ENCODE measurements around the gene ZKSCAN7. TPM values are rescaled to one million over a fixed set of nuclear protein-coding genes. Genes with fewer than 3 reads are reported as not detected.
A peak's percentile ranks its signal among the peaks of the same experiment; 100 is the strongest.
"Not testable (repeated sequence)": the region's sequence is repeated elsewhere in the genome, so short reads cannot be mapped to it uniquely, and the experiment has no call there.

The ZKSCAN7 gene
- total RNA-seq, 1 donor from 2014 or later, result 7.0 TPM

- H3K4me3 Mint-ChIP-seq (ENCODE audit: unreplicated experiment), result no peak overlapping the region
- no peak for DNase-seq (ENCODE audit: low spot score)
- H3K27me3 Mint-ChIP-seq (ENCODE audit: low read depth), result peaks cover 37% of the 10 kb centered on the region
- no peak overlapping the region for H3K27ac Mint-ChIP-seq (ENCODE audit: unreplicated experiment)
- no peak for TF ChIP-seq CTCF (IDR thresholded peaks at IDR 0.05)
- H3K36me3 Mint-ChIP-seq (ENCODE audit: low read depth), result no peaks in the 10 kb centered on the region
- H3K9me3 Mint-ChIP-seq (ENCODE audit: low read depth), result no peaks in the 10 kb centered on the region
- no peaks in the 10 kb centered on the region for H3K4me1 Mint-ChIP-seq (ENCODE audit: low read depth)
Observed at GRCh38 chr3:44522494-44522933, 32.5 kb upstream of the ZKSCAN7 start.

- no peak for TF ChIP-seq CTCF (IDR thresholded peaks at IDR 0.05)
- no peak for DNase-seq (ENCODE audit: low spot score)
- H3K4me3 Mint-ChIP-seq (ENCODE audit: unreplicated experiment), result no peak overlapping the region
- H3K4me1 Mint-ChIP-seq (ENCODE audit: low read depth), result no peaks in the 10 kb centered on the region
- H3K9me3 Mint-ChIP-seq (ENCODE audit: low read depth), result no peaks in the 10 kb centered on the region
- peaks cover 55% of the 10 kb centered on the region for H3K27me3 Mint-ChIP-seq (ENCODE audit: low read depth)
- no peak overlapping the region for H3K27ac Mint-ChIP-seq (ENCODE audit: unreplicated experiment)
- H3K36me3 Mint-ChIP-seq (ENCODE audit: low read depth), result no peaks in the 10 kb centered on the region
Observed at GRCh38 chr3:44525060-44525459, 29.9 kb upstream of the ZKSCAN7 start.

- no peak overlapping the region for H3K27ac Mint-ChIP-seq (ENCODE audit: unreplicated experiment)
- H3K9me3 Mint-ChIP-seq (ENCODE audit: low read depth), result no peaks in the 10 kb centered on the region
- TF ChIP-seq CTCF (IDR thresholded peaks at IDR 0.05), result peak; percentile 64
- no peak for DNase-seq (ENCODE audit: low spot score)
- peaks cover 31% of the 10 kb centered on the region for H3K27me3 Mint-ChIP-seq (ENCODE audit: low read depth)
- no peaks in the 10 kb centered on the region for H3K4me1 Mint-ChIP-seq (ENCODE audit: low read depth)
- no peaks in the 10 kb centered on the region for H3K36me3 Mint-ChIP-seq (ENCODE audit: low read depth)
- no peak overlapping the region for H3K4me3 Mint-ChIP-seq (ENCODE audit: unreplicated experiment)
Observed at GRCh38 chr3:44529927-44530326, 25.1 kb upstream of the ZKSCAN7 start.

GRCh38 chr3:44530911-44531310 is 24.1 kb upstream of the ZKSCAN7 start:
- DNase-seq (ENCODE audit: low spot score), result no peak
- Mint-ChIP-seq H3K4me1 (ENCODE audit: low read depth) (no peaks in the 10 kb centered on the region), H3K4me3 (ENCODE audit: unreplicated experiment) (no peak overlapping the region), H3K27me3 (ENCODE audit: low read depth) (peaks cover 31% of the 10 kb centered on the region), H3K9me3 (ENCODE audit: low read depth) (no peaks in the 10 kb centered on the region), H3K27ac (ENCODE audit: unreplicated experiment) (no peak overlapping the region), H3K36me3 (ENCODE audit: low read depth) (no peaks in the 10 kb centered on the region)
- no peak for TF ChIP-seq CTCF (IDR thresholded peaks at IDR 0.05)

- not testable (repeated sequence) for H3K4me1 Mint-ChIP-seq (ENCODE audit: low read depth); H3K4me3 Mint-ChIP-seq (ENCODE audit: unreplicated experiment); H3K36me3 Mint-ChIP-seq (ENCODE audit: low read depth); H3K9me3 Mint-ChIP-seq (ENCODE audit: low read depth); DNase-seq (ENCODE audit: low spot score); H3K27ac Mint-ChIP-seq (ENCODE audit: unreplicated experiment)
- H3K27me3 Mint-ChIP-seq (ENCODE audit: low read depth), result peaks cover 34% of the 10 kb centered on the region
Observed at GRCh38 chr3:44534659-44535058, 20.3 kb upstream of the ZKSCAN7 start.

GRCh38 chr3:44535364-44535763 is 19.6 kb upstream of the ZKSCAN7 start:
- Mint-ChIP-seq H3K27ac (ENCODE audit: unreplicated experiment) (no peak overlapping the region), H3K27me3 (ENCODE audit: low read depth) (peaks cover 35% of the 10 kb centered on the region), H3K4me1 (ENCODE audit: low read depth) (no peaks in the 10 kb centered on the region), H3K36me3 (ENCODE audit: low read depth) (no peaks in the 10 kb centered on the region), H3K4me3 (ENCODE audit: unreplicated experiment) (no peak overlapping the region), H3K9me3 (ENCODE audit: low read depth) (no peaks in the 10 kb centered on the region)
- TF ChIP-seq CTCF (IDR thresholded peaks at IDR 0.05), result no peak
- no peak for DNase-seq (ENCODE audit: low spot score)

- H3K4me3 Mint-ChIP-seq (ENCODE audit: unreplicated experiment); DNase-seq (ENCODE audit: low spot score); H3K4me1 Mint-ChIP-seq (ENCODE audit: low read depth); H3K9me3 Mint-ChIP-seq (ENCODE audit: low read depth); H3K27ac Mint-ChIP-seq (ENCODE audit: unreplicated experiment); H3K36me3 Mint-ChIP-seq (ENCODE audit: low read depth): not testable (repeated sequence)
- peaks cover 18% of the 10 kb centered on the region for H3K27me3 Mint-ChIP-seq (ENCODE audit: low read depth)
Observed at GRCh38 chr3:44544811-44545210, 10.2 kb upstream of the ZKSCAN7 start.
